ENCODE data around the gene SOST.

- TF ChIP-seq CTCF (conservative IDR thresholded peaks at IDR 0.05 in 1 of 2, IDR thresholded peaks at IDR 0.05 in 1 of 2; ENCODE audit: low read depth in 1 of 2, low read length in 2 of 2): no peak
- TF ChIP-seq EZH2 (IDR thresholded peaks at IDR 0.05; ENCODE audit: low read length, missing control alignments): no peak
Observed at GRCh38 chr17:43714465-43715149, 44.0 kb downstream of the SOST start.

Data from fibroblast of lung (primary cell).